ENCODE measurements around the gene DHX9. TPM values are rescaled to one million over a fixed set of nuclear protein-coding genes. Genes with fewer than 3 reads are reported as not detected.

Gene DHX9
- total RNA-seq, 1 donor from 2014 or later = 146 TPM

DNA sequence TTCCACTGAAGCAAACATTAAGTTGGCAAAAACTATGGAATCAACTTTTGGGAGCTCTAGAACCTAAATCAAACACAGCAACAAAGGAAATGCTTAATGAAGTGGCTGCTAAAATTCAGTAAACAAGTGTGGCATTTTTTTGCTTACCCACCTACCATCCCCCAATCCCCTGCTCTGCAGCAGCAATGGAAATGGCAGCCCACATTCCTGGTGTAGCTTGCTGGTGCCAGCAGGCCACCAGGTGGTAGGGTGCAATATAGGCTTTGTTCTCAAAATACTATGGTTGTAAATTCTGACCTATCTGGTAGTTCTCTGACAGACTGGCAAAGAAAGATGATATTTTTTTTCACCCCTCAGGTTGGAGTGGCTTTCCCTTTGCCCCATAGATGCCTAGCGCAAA, 71.0 kb downstream of the DHX9 start:
- H3K27ac Mint-ChIP-seq (ENCODE audit: unreplicated experiment) = no peak overlapping the region
- no peak for TF ChIP-seq CTCF (IDR thresholded peaks at IDR 0.05)
- peaks cover 14% of the 10 kb centered on the region for H3K9me3 Mint-ChIP-seq (ENCODE audit: unreplicated experiment)
- no peaks in the 10 kb centered on the region for H3K36me3 Mint-ChIP-seq (ENCODE audit: unreplicated experiment)
- DNase-seq (ENCODE audit: extremely low spot score, unreplicated experiment) = no peak
- H3K4me1 Mint-ChIP-seq (ENCODE audit: unreplicated experiment) = no peaks in the 10 kb centered on the region
- H3K27me3 Mint-ChIP-seq (ENCODE audit: unreplicated experiment) = peaks cover 24% of the 10 kb centered on the region
- H3K4me3 Mint-ChIP-seq (ENCODE audit: unreplicated experiment) = no peak overlapping the region

DNA sequence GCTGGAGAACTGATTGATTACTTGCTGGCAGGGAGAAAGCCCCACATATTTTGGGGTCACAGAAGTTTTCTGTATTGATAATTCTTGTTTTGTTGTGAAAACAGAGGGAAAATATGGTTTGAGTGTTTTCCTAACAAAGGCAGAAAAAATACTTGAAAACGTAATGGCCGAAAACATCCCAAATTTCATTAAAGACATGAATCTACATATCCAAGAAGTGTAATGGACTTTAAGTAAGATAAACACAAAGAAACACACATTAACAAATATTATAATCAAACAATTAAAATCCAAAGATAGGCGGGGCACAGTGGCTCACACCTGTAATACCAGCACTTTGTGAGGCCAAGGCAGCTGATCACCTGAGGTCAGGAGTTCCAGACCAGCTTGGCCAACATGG, 74.3 kb downstream of the DHX9 start:
- no peaks in the 10 kb centered on the region for H3K4me1 Mint-ChIP-seq (ENCODE audit: unreplicated experiment)
- no peaks in the 10 kb centered on the region for H3K36me3 Mint-ChIP-seq (ENCODE audit: unreplicated experiment)
- H3K27ac Mint-ChIP-seq (ENCODE audit: unreplicated experiment) = no peak overlapping the region
- peaks cover 14% of the 10 kb centered on the region for H3K9me3 Mint-ChIP-seq (ENCODE audit: unreplicated experiment)
- no peak for DNase-seq (ENCODE audit: extremely low spot score, unreplicated experiment)
- TF ChIP-seq CTCF (IDR thresholded peaks at IDR 0.05) = no peak
- peaks cover 40% of the 10 kb centered on the region for H3K27me3 Mint-ChIP-seq (ENCODE audit: unreplicated experiment)
- H3K4me3 Mint-ChIP-seq (ENCODE audit: unreplicated experiment) = no peak overlapping the region

DNA sequence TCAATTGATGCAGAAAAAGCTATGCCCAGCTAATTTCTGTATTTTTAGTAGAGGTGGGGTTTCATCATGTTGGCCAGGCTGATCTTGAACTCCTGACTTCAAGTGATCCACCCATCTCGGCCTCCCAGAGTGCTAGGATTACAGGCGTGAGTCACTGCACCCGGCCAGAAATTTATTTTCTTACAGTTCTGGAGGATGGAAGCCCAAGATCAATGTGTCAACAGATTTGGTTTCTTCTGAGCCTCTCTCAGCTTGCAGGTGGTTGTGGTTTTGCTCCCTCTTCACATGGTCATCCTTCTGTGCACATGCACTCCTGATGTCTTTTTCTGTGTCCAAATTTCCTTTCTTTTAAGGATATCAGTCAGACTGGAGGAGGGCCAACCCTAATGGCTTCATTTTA, 78.2 kb downstream of the DHX9 start:
- no peak overlapping the region for H3K4me3 Mint-ChIP-seq (ENCODE audit: unreplicated experiment)
- no peaks in the 10 kb centered on the region for H3K4me1 Mint-ChIP-seq (ENCODE audit: unreplicated experiment)
- no peaks in the 10 kb centered on the region for H3K36me3 Mint-ChIP-seq (ENCODE audit: unreplicated experiment)
- peaks cover 7% of the 10 kb centered on the region for H3K9me3 Mint-ChIP-seq (ENCODE audit: unreplicated experiment)
- TF ChIP-seq CTCF (IDR thresholded peaks at IDR 0.05) = no peak
- peaks cover 50% of the 10 kb centered on the region for H3K27me3 Mint-ChIP-seq (ENCODE audit: unreplicated experiment)
- H3K27ac Mint-ChIP-seq (ENCODE audit: unreplicated experiment) = no peak overlapping the region
- DNase-seq (ENCODE audit: extremely low spot score, unreplicated experiment) = no peak

DNA sequence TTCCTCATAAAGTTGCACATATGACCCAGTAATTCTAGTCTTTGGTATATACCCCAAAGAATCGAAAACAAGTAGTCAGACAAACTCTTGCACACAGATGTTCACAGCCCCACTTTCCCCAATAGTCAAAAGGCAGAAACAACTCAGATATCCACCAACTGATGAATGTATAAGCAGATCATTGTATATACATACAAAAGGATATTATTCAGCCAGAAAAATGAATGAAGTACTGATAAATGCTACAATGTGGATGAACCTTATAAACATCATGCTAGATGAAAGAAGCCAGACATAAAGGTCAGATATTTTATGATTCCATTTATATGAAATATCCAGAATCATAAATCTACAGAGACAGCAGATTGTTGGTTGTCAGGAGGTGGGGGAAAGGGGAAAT, 86.5 kb downstream of the DHX9 start:
- TF ChIP-seq CTCF (IDR thresholded peaks at IDR 0.05) = no peak
- no peak for DNase-seq (ENCODE audit: extremely low spot score, unreplicated experiment)
- H3K4me3 Mint-ChIP-seq (ENCODE audit: unreplicated experiment) = no peak overlapping the region
- H3K4me1 Mint-ChIP-seq (ENCODE audit: unreplicated experiment) = no peaks in the 10 kb centered on the region
- H3K27ac Mint-ChIP-seq (ENCODE audit: unreplicated experiment) = no peak overlapping the region
- peaks cover 3% of the 10 kb centered on the region for H3K36me3 Mint-ChIP-seq (ENCODE audit: unreplicated experiment)
- no peaks in the 10 kb centered on the region for H3K9me3 Mint-ChIP-seq (ENCODE audit: unreplicated experiment)
- peaks cover 76% of the 10 kb centered on the region for H3K27me3 Mint-ChIP-seq (ENCODE audit: unreplicated experiment)

DNA sequence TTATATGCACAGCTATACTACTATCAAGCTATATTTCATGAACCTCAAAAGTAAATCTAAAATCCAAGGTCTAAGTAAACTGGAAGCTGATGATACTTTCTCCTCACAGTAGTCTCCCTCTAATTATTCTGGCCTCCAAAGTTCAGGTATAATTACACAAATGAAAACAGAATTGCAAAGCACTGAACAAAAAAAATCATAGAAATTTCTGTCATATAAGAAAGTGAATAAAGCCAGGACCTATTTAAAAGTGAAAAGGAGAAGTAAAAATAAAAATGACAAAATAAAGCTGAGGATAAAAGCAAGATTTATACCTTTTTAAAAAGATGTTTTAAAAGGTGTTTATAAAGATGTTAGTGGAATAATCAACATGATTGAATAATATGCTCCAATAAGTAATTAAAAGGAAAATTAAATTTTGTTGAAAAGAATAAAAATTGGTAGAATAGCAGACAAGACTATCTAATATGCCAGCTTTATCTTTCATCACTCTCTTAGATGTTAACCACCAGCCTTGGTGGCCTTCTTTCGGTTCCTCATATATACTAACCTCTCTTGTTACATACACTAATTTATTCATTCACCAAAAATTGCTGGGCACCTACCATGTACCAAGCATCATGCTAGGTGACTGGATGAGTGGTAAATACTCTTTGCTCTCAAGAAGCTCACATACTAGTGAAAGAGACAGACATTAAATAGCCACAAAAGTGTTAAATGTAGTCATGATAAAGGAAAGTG, 88.7 kb downstream of the DHX9 start:
- Mint-ChIP-seq H3K9me3 (ENCODE audit: unreplicated experiment) (no peaks in the 10 kb centered on the region), H3K27ac (ENCODE audit: unreplicated experiment) (no peak overlapping the region), H3K36me3 (ENCODE audit: unreplicated experiment) (no peaks in the 10 kb centered on the region), H3K27me3 (ENCODE audit: unreplicated experiment) (peaks cover 70% of the 10 kb centered on the region), H3K4me3 (ENCODE audit: unreplicated experiment) (no peak overlapping the region), H3K4me1 (ENCODE audit: unreplicated experiment) (no peaks in the 10 kb centered on the region)
- no peak for DNase-seq (ENCODE audit: extremely low spot score, unreplicated experiment)
- no peak for TF ChIP-seq CTCF (IDR thresholded peaks at IDR 0.05)
